NCI-H524 (cell line): ENCODE measurements around the gene TMEM119.
"Not testable (repeated sequence)": the region's sequence is repeated elsewhere in the genome, so short reads cannot be mapped to it uniquely, and the experiment has no call there.

Experiments used
- DNase-seq, 2 experiments: peaks; one replicate each; lab custom pipeline; 2025; lab: John Stamatoyannopoulos, UW

Gene TMEM119

GRCh38 chr12:108602209-108602705, 4.4 kb upstream of the TMEM119 start:
- DNase-seq, result no peak

- DNase-seq, result peak in 1 of 2 experiments; percentile 29
Measured at GRCh38 chr12:108600702-108601007, 2.8 kb upstream of the TMEM119 start.

GRCh38 chr12:108599948-108600701, 2.2 kb upstream of the TMEM119 start:
- no peak for DNase-seq

- no peak for DNase-seq
Measured at GRCh38 chr12:108599541-108599940, 1.7 kb upstream of the TMEM119 start.

GRCh38 chr12:108598553-108599250, 818 bp upstream of the TMEM119 start:
- no peak for DNase-seq

GRCh38 chr12:108596854-108597558, 878 bp downstream of the TMEM119 start:
- no peak for DNase-seq

GRCh38 chr12:108595711-108596647, 1.9 kb downstream of the TMEM119 start:
- DNase-seq, result no peak

- DNase-seq, result no peak
Measured at GRCh38 chr12:108594960-108595710, 2.7 kb downstream of the TMEM119 start.

GRCh38 chr12:108594323-108594903, 3.5 kb downstream of the TMEM119 start:
- no peak for DNase-seq

GRCh38 chr12:108592033-108592909, 5.6 kb downstream of the TMEM119 start:
- no peak for DNase-seq

- no peak for DNase-seq
Measured at GRCh38 chr12:108591267-108591980, 6.5 kb downstream of the TMEM119 start.

- DNase-seq, result not testable (repeated sequence)
Measured at GRCh38 chr12:108590463-108590862, 7.4 kb downstream of the TMEM119 start.

- DNase-seq, result no peak
Measured at GRCh38 chr12:108589840-108590229, 8.0 kb downstream of the TMEM119 start.

- DNase-seq, result no peak
Measured at GRCh38 chr12:108589028-108589839, 8.7 kb downstream of the TMEM119 start.

GRCh38 chr12:108587826-108588225, 10.1 kb downstream of the TMEM119 start:
- peak; percentile 45 to 57 for DNase-seq

GRCh38 chr12:108586306-108586705, 11.6 kb downstream of the TMEM119 start:
- no peak for DNase-seq

- no peak for DNase-seq
Measured at GRCh38 chr12:108585864-108586263, 12.0 kb downstream of the TMEM119 start.

- DNase-seq, result no peak
Measured at GRCh38 chr12:108584456-108585065, 13.3 kb downstream of the TMEM119 start.
